NCI-H1417 (cell line): ENCODE measurements around the gene PPP1R16B.

Source experiments
- DNase-seq, 3 experiments: peaks; one replicate each; lab custom pipeline; 2025; lab: John Stamatoyannopoulos, UW

The PPP1R16B gene

DNA sequence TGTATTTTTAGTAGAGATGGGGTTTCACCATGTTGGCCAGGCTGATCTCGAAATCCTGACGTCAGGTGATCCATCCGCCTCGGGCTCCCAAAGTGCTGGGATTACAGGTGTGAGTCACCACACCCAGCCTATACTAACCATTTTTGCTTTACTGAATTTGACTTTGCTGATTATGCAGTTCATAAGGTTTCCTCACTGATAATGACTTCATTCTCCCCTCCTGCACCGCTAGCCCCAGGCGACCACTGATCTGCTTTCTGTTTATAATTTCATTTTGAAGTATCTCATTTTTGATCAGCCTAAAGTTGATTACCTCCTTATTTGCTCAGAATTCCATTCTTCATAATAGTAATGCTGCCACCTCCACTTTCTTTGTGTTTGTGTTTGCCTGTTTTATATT lies 72.0 kb downstream of the PPP1R16B start:
- DNase-seq: no peak

DNA sequence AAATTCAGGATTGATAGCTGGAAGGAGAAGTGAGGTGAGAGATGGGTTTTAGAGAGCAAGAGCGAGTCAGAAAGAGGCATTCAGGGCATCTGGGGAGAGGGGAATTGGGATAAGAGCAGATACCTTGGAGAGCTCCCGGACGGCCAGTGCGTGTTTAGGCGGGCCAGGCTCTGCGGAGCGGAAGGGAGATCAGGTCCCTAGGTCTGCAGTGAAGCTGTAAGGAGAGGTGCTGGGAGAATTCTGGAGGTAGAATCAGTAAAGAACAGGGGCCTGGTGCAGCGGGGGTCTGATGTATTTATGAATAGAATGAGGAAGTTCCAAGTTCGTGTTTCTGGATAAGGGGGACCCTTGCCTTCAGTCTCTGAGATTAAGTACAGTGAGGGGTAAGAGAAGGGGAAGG lies 73.4 kb downstream of the PPP1R16B start:
- no peak for DNase-seq

DNA sequence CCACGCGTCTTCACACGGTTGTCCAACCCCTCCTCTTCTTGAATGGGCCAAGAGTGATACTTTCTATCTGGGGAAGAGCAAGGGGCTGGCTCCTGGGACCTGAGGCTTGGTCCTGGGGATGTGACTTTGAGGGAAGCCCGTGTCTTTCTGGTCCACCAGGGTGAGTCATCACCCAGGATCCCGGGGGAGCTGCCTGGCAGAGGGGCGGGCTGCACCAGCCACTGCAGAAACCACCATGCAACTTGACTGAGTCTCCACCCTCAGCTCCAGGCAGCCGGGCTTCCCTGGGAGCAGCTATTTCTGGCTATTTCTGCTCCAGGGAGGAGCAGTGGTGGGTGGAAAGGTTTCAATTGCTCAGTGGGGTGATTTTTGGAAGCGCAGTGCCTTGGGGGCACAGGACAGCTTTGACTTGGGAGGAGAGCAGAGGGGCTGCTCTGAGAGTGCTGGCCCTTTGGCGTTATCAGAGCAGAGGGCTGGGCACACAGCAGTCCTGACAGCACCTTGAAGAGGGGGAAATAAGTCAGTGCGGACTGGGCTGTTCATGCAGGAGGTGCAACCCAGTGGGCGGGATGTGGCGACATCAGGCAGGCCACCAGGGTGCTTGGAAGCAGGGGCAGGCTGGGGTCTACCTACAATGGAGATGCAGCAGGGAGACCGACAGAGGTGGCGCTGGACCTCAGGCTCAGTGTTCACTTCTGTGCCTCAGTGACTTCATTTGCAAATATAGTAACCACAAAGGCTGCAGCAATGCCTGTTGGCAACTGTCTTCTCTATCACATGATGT lies 75.6 kb downstream of the PPP1R16B start:
- no peak for DNase-seq

DNA sequence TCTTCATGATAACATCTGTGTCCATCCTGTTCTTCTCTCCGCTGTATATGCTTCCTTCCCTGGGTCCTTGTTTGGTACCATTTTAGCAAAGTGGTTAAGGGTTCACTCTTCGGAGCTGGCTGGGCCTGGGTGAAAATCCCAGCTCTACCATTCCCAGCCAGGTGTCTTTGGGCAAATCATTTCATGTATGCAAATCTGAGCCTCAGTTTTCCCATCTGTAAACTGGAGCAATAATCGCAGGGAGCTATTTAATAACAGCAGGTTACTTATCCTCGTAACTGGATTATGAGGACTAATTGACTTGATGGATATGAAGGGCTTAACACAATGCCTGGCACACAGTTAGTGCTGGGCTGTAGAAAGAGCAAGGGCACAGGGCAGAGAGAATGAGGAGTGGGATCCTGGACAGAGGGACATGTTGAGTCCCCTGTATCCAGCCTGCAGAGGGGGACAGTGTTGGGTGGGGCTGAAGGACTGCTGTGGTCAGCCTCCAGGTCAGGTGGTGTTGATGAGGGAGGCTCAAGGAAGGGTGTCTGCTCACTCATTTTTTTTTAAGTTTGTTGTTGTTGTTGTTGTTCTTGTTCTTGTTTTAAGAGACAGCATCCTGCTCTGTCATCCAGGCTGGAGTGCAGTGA lies 76.4 kb downstream of the PPP1R16B start:
- DNase-seq: no peak

DNA sequence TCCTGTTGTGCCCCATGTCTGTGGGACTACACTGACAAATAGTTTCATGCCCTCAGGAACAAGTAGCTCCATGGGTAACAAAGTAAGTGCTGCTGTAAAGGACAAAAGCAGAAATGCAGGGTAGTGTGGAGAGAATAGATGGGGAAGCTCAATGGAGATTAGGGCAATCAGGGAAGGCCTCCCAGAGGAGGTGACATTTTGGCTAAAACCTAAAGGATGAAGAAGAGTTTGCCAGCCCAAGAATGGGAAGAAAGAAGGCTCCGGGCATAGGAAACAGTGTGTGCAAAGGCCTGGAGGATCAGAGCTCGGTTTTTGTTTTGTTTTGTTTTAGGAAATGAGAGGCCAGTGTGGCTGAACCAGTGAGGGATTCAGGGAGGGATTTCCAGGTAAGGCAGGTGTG lies 77.1 kb downstream of the PPP1R16B start:
- DNase-seq: no peak

DNA sequence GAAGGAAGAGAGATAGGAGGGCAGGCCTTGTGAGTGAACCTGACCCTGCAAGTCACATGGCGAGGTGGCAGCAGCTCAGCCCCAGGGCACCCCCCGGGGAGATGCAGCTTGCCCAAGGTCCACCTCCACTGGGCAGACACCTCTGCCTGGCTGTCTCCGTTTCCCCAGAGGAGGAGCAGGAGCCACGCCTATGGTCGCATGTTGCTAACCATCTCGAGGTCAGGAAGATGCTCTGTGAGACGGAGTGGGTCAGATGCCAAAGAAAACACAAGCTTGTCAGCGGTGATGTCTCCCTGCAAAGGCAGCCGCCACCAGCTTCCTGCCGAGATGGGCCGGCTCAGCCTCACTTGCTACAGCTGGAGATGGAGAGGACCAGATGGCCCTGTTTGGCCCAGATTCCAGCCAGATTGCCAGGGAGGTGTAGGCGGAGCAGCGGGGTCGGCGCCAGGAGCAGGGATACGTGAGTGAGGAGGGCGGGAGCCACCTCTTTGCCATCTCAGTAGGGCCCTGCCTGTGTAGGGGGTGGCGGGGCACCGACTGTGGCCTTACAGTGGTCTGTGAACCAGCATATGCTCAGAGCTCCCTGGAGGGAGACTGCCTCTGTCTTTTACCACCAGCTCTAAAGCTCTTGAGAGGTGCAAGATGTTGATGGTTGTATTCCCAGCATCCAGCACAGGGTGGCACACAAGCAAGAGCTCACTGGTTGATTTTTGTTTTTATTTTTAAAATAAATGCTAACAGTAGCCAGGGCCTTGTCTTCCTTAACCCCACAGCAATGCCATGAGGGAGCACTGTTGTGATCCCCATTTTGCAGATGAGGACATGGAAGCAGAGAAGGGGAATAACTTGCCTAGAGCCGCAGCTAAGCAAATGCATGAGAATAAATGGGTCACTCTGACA lies 77.8 kb downstream of the PPP1R16B start:
- DNase-seq: peak in 2 of 3 experiments; percentile 53 to 70

DNA sequence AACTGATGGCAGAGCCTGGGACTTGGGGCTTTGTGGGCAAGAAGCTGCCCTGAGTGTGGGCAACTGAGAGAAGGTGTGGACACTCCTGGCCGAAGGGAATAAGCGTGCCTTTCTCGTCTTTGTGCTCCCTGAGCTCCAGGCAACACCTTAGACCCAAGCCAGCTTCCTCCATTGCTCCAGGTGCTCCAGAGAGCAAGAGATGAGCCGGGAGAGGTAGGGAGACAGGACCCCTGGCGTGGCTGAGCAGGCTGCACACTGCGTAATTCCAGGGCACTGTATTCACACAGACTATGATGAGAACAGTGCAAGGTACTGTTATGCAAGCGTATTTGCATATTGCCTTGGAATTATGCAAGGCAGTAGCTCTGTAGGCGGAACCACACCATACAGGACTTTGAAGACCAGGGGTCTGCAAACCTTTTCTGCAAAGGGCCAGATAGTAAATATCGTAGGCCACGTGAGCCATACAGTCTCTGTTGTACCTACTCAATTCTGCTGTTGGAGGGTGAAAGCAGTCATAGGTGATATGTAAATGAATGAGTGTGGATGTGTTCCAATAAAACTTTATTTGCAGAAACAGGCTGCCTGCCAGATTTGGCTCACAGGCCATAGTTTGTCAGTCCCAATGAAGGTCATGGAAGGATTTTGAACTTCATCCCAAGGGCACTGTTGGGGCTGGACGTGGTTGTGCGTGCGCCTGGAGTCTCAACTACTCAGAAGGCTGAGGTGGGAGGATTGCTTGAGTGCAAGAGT lies 78.7 kb downstream of the PPP1R16B start:
- no peak for DNase-seq

DNA sequence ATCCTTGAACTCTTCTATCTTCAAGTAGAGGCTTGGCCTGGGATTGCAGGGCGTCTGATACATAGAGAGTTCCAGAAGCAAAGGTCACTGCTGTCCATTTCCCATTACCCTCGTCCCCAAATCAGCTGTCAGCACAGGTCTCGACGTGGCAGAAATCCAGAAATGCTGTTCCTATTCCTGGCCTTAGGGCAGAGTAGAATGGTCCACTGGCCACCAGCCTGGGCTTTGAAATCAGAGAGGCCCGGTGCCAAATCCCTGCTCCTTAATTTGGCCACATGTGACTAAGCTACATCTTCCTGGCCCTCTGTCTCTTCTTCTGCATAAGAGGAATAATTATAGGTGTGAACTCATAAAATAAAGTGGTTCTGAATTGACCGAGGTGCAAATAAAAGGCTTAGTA lies 79.9 kb downstream of the PPP1R16B start:
- DNase-seq: no peak

DNA sequence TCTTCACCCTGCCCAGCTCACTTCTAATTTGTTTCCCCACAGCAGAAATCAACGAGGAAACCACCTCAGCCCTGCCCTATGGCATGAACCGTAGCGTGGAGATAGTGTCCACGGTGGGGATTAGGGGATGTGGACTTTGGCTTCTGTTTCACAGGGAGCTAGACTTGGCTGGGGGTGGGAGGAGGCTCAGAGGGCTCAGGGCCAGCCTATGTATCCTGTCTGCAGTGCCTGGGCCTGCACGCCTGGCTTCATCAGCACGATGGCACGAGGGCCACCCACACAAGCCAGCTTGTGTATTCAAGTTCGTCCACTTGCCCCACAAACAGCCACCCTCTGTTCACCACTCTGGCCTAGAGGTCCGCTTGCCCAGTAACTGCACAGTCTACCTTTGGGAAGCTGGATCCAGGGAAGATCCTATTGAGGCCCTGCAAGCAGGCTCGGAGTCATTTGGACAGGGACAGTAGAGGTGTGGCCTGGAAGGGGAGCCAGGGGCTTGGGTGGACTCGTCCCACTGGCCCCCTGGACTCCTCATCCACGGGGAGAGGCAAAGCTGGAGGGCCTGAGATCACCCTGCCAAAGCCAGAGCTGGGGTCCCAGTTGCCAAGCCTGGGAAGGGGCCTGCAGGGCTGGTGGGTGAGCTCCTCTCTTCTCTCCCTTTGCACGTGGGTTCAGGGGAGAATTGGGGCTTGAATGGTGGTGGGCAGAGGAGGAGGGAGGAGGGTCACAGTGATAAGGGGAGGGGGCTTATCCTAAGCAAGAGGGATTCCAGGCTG lies 82.7 kb downstream of the PPP1R16B start:
- no peak for DNase-seq

DNA sequence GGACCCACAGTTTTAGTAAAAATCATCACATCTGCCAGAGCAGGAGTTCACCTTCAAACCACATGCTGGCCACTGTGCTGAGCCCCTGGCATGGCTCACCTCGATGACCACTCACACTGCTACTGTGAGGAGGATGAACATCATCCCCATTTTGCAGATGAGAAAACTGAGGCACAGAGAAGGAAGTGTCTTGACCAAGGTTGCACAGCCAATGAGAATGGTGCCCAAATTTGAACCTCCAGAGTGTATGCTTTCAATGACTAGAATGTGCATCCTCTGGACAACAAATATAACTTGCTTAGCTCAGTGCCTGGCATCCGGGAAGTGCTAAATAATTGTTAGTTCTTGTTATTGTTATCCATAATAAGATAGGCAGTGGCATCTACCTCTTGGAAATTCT lies 83.6 kb downstream of the PPP1R16B start:
- DNase-seq: no peak

DNA sequence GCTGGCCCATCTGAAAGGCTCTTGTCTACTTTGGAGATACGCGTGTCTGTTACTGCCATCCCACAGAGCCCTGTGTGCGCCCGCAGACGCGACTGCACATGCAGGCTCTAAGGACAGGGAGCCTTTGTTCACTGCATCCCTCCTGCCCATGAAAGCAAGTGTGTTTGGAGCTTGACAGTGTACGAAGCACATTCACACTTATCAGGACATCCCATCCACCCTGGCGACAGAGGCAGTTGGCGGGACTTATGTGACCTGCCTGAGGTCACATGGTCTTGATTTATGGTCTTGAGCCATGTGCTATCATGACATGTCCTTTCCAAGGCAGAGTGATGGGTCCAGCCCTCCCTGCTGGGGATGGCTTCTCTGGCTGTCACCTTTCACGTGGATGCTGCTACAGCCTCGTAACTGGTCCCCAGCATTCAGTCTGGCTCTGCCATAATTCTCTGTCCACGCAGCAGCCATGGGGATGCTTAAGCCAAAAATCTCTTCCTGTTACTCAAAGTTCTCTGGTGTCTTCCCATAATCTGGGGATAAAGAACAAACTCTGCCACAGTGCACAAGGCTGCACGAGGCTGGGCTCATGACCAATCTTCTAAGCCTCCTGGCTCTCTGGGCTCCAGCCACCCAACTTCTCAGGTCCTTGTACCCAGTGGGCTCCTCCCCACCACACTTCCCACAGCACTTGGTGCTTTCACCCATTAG lies 84.4 kb downstream of the PPP1R16B start:
- DNase-seq: no peak

DNA sequence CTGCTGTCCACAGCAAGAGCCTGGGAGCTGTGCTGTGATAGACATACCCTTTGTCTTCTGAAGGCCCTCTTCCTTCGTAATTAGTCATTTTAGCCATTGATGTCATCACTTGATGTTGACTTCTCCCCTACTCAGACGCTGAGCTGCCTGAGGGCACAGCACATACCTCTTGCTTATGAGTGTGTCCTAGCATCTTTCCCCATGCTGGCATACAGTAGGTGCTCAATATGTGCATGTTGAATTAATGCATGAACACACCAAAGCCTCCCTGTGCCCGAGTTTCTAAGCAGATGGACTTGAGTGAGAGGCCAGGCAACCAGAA lies 85.0 kb downstream of the PPP1R16B start:
- DNase-seq: no peak

DNA sequence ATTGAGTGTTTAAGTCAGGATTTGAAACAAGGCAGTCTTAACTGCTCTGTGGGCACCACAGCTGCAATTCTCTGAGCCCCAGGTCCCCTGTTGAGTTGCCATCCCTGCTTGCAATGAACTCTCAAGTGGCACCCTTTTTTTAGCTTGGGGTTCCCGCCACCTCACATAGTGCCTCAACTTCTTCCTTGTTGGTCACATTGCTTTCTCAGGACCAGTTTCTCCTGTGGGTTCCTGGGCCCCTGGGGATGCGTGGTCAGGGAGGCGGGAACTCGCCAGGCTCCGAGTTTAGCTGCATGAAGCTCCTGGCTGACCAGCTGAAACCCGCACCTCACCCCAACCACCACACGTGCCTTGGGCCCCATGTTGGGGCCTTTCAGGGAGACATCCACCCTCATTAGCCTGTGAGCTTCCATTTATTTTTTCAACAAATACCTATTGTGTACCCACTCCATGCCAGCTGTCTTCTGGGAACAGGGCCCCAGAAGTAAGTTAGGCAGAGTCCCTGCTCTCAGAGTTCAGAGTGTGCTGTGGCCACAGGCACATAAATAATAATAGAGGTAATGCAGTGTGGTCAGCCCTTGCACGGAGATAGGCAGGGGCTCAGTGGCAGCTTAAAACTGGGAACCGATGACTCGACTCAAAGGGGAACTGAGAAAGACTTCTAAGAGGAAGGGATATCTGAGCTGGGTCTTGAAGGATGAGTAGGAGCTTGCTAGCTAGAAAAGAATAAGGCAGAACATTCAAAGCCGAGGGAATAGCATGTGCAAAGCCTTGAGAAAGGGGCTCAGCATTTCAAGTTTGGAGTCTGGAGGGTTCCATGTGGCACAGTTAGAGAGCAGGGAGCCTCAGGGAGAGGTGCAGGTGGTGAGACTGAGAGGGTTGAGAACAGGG lies 86.8 kb downstream of the PPP1R16B start:
- no peak for DNase-seq

DNA sequence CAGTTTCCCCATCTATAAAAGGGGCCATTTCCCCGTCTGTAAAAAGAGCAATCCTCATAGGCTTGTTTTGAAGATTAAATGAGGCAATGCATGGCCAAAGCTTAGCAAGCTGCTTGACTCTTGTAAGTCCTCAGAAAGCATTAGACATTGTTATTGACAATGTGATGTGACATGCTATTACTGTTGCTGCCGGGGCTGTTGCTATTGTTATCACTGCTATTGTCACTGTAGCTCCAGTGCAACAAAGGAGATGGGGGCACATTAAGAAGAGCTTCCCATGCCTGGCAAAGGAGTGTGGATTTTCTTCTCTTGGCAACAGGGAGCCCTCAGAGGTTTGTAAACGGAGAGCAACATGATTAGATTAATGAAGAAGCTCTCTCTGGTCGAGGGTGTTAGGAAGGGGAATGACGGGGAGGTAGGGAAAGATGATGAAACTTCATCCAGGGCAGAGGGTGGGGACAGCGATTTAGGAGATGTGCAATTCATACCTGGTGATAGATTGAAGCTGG lies 87.6 kb downstream of the PPP1R16B start:
- peak in 1 of 3 experiments; percentile 82 for DNase-seq

DNA sequence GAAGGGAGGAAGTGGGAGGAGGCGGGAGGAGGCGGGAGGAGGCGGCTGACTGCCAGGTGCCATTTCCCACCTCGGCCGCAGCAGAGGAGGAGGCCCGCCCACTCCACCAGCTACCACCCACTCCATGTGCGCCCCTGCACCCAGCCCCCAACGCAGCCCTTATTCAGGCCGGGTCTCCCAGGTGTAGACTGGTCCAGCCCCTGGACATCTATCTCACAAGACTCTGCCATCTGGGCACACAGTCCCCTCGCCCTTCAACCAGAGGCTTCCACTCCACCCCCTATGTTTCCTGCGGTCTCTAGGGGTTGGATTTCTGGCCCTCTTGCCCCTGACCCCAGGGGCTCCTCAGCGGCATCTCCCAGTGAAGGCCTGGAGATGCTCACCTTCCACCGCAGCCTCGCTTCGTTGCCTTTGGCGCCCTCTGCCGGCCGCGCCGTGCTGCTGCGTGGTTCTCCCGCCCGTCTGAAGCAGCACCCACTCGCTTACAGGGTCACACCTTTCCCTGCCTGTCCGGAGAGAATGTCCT lies 88.1 kb downstream of the PPP1R16B start:
- DNase-seq: peak; percentile 57 to 89 (median 85)

DNA sequence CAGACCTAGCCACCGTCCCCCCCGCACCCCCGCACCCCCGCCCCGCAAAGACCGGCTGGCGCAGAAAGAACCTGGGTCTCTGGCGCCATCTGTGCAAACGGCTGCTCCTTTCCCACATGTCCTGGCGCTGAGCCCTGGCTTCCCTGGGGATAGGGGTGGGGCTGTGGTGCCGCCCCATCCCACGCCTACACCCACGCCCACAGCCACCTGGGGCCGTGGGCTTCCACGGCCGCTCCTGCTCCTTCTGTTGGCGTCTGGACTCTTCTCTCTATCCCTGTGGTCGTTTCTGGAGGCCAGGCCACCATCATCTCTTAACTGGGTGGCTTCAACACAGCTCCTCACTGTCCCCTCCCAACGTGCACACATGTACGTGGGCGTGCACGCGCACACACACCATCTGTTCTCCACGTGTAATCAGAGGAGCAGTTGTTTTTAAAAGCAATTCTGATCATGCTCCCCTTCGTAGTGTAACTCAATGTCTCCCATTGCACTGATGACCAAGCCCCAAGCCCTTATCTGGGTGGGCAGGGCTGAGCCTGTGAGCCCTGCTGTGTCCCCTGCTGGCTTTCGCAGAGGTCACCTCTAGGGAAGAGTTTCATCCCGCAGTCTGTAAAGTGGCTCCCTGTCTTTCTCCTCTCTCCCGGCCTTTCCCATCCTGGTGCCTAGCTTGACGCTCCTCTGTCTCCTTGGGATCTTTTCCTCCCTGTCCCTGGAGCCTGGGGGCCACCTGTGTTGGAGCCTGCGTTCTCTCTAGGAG lies 88.8 kb downstream of the PPP1R16B start:
- DNase-seq: peak in 2 of 3 experiments; percentile 73 to 76

DNA sequence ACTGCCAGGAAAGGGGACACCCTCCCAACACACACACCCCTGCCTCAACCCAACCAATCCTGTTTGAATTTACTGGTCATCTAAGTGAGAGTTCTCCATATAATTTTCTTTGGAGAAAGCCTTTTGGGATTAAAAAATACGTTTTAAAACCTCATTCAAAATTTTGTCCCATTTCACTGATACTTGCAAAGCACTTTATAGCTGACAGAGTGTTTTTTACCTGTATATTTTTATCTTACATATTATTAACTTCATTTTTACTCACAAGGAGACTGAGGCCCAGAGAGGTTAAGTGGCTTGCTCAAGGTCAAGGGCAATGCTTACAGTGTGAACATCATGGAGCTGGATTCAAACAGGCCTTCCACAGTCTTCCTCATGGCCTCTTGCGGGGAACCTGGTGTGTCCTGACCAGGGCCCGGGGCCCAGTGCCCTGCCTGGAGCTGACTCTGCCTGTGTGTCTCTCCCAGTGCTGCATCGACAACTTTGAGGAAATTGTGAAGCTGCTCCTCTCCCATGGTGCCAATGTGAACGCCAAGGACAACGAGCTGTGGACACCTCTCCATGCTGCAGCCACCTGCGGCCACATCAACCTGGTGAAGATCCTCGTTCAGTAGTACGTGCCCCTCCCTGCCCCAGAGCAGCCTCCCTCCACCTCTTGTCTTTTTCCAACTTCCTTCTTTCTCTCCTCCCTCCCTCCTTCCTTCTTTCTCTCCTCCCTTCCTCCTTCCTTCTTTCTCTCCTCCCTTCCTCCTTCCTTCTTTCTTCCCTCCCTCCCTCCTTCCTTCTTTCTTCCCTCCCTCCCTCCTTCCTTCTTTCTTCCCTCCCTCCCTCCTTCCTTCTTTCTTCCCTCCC lies 89.8 kb downstream of the PPP1R16B start:
- no peak for DNase-seq
